Osteocyte (in vitro differentiated cells): Measurements from ENCODE around the gene SMIM31. TPM values are rescaled to one million over a fixed set of nuclear protein-coding genes. Genes with fewer than 3 reads are reported as not detected.

Experiments
- DNase-seq: peaks from one replicate; pipeline ENCODE4 v3.0.0; 2021; ENCODE audit warnings: mixed read lengths; ENCODE audit not compliant: unreplicated experiment; ENCODE audit errors: extremely low spot score
- H3K27ac Mint-ChIP-seq: one replicate; pipeline ENCODE4 v1.8.0; 2021; ENCODE audit warnings: mild to moderate bottlenecking, mixed read lengths; ENCODE audit not compliant: unreplicated experiment
- H3K27me3 Mint-ChIP-seq: one replicate; pipeline ENCODE4 v1.8.0; 2021; ENCODE audit warnings: mixed read lengths; ENCODE audit not compliant: unreplicated experiment
- H3K36me3 Mint-ChIP-seq: one replicate; pipeline ENCODE4 v1.8.0; 2021; ENCODE audit warnings: mixed read lengths; ENCODE audit not compliant: unreplicated experiment
- H3K4me1 Mint-ChIP-seq: one replicate; pipeline ENCODE4 v1.8.0; 2021; ENCODE audit warnings: mixed read lengths; ENCODE audit not compliant: unreplicated experiment
- H3K4me3 Mint-ChIP-seq: one replicate; pipeline ENCODE4 v1.8.0; 2021; ENCODE audit warnings: mild to moderate bottlenecking, moderate library complexity, mixed read lengths; ENCODE audit not compliant: unreplicated experiment
- H3K9me3 Mint-ChIP-seq: one replicate; pipeline ENCODE4 v1.8.0; 2021; ENCODE audit warnings: mixed read lengths; ENCODE audit not compliant: unreplicated experiment
- CTCF ChIP-seq: fragments of 200-600 bp; sonication (generic); IDR thresholded peaks from 2 replicates; pipeline ENCODE4 v1.5.0; 2021; ENCODE audit warnings: antibody characterized with exemption, mild to moderate bottlenecking, moderate library complexity
- total RNA-seq: library from RNA; stranded (reverse); gene quantifications from 2 replicates; pipeline ENCODE4 v1.2.1, GENCODE V29; 2021

The SMIM31 gene
- total RNA-seq, 1 donor from 2014 or later = not detected

- Mint-ChIP-seq H3K27ac (no peak overlapping the region), H3K4me3 (no peak overlapping the region), H3K27me3 (peaks cover 4% of the 10 kb centered on the region)
Measured at GRCh38 chr4:164756686-164757085, 2.8 kb downstream of the SMIM31 start.

GRCh38 chr4:164761241-164761640, 7.3 kb downstream of the SMIM31 start:
- DNase-seq = no peak
- no peak overlapping the region for H3K4me3 Mint-ChIP-seq
- H3K27me3 Mint-ChIP-seq = peaks cover 22% of the 10 kb centered on the region
- H3K9me3 Mint-ChIP-seq = no peaks in the 10 kb centered on the region
- H3K4me1 Mint-ChIP-seq = no peaks in the 10 kb centered on the region
- H3K36me3 Mint-ChIP-seq = no peaks in the 10 kb centered on the region
- H3K27ac Mint-ChIP-seq = no peak overlapping the region
- no peak for TF ChIP-seq CTCF

More at GRCh38 chr4:164756686-164757085, 2.8 kb downstream of the SMIM31 start:
- no peaks in the 10 kb centered on the region for H3K36me3 Mint-ChIP-seq
- peaks cover 7% of the 10 kb centered on the region for H3K9me3 Mint-ChIP-seq
- H3K4me1 Mint-ChIP-seq = no peaks in the 10 kb centered on the region
- no peak for DNase-seq
- TF ChIP-seq CTCF = no peak

- Mint-ChIP-seq H3K4me1 (no peaks in the 10 kb centered on the region), H3K27ac (no peak overlapping the region), H3K27me3 (peaks cover 25% of the 10 kb centered on the region), H3K36me3 (no peaks in the 10 kb centered on the region), H3K4me3 (no peak overlapping the region), H3K9me3 (no peaks in the 10 kb centered on the region)
- no peak for DNase-seq
- TF ChIP-seq CTCF = no peak
Measured at GRCh38 chr4:164761746-164762275, 7.9 kb downstream of the SMIM31 start.

- H3K4me1 Mint-ChIP-seq = no peaks in the 10 kb centered on the region
- no peaks in the 10 kb centered on the region for H3K36me3 Mint-ChIP-seq
- peaks cover 32% of the 10 kb centered on the region for H3K27me3 Mint-ChIP-seq
- H3K27ac Mint-ChIP-seq = no peak overlapping the region
- TF ChIP-seq CTCF = no peak
- H3K4me3 Mint-ChIP-seq = no peak overlapping the region
- DNase-seq = no peak
- no peaks in the 10 kb centered on the region for H3K9me3 Mint-ChIP-seq
Measured at GRCh38 chr4:164765096-164765495, 11.2 kb downstream of the SMIM31 start.

- Mint-ChIP-seq H3K4me1 (no peaks in the 10 kb centered on the region), H3K27ac (no peak overlapping the region), H3K36me3 (no peaks in the 10 kb centered on the region), H3K9me3 (no peaks in the 10 kb centered on the region), H3K27me3 (peaks cover 36% of the 10 kb centered on the region), H3K4me3 (no peak overlapping the region)
- TF ChIP-seq CTCF = no peak
- no peak for DNase-seq
Measured at GRCh38 chr4:164765833-164766232, 11.9 kb downstream of the SMIM31 start.
